Measurements from ENCODE around the gene CTRB1. TPM values are rescaled to one million over a fixed set of nuclear protein-coding genes. Genes with fewer than 3 reads are reported as not detected.
A peak's percentile ranks its signal among the peaks of the same experiment; 100 is the strongest.

CTRB1 gene
- total and polyA plus RNA-seq, 2 of the 13 experiments (the other 11 are each of a cell fraction or from before 2014, with no cell fraction given), result not detected

GRCh38 chr16:75262104-75262799 lies 43.5 kb downstream of the CTRB1 start (continued):
- peak; percentile 70 for TF ChIP-seq NCOA2 (CRISPR knock-in tag; IDR thresholded peaks at IDR 0.05)
- 0 out of 2 replicates have a peak, but pooled peaks have one; percentile 37 for TF ChIP-seq ZNF512B (CRISPR knock-in tag; IDR thresholded peaks at IDR 0.05; ENCODE audit: borderline replicate concordance)
- TF ChIP-seq ZKSCAN1 (IDR thresholded peaks at IDR 0.05; ENCODE audit: low read length), result peak; percentile 39; the same call in 1 of the 2 replicates
- no peak for TF ChIP-seq ZNF576 (CRISPR knock-in tag; IDR thresholded peaks at IDR 0.05)
- TF ChIP-seq ZSCAN9 (CRISPR knock-in tag; IDR thresholded peaks at IDR 0.05; ENCODE audit: borderline replicate concordance), result 0 out of 2 replicates have a peak, but pooled peaks have one; percentile 57
- TF ChIP-seq SRSF9 (IDR thresholded peaks at IDR 0.05; ENCODE audit: borderline replicate concordance, insufficient read depth, low read depth, low read length, poor library complexity, severe bottlenecking), result no peak
- no peak for TF ChIP-seq ZBTB40 (IDR thresholded peaks at IDR 0.05)
- TF ChIP-seq ZBTB40 (CRISPR knock-in tag; IDR thresholded peaks at IDR 0.05), result peak; percentile 64
- TF ChIP-seq ZNF468 (CRISPR knock-in tag; IDR thresholded peaks at IDR 0.05), result no peak
- TF ChIP-seq ZNF574 (CRISPR knock-in tag; IDR thresholded peaks at IDR 0.05), result peak; percentile 84
- no peak for TF ChIP-seq HNRNPH1 (optimal IDR thresholded peaks at IDR 0.05; ENCODE audit: low read depth, low read length)
